Liver (tissue), 9 donors: Measurements from ENCODE around the gene ZDHHC11B. TPM values are rescaled to one million over a fixed set of nuclear protein-coding genes. Genes with fewer than 3 reads are reported as not detected.
"Not testable (repeated sequence)": the region's sequence is repeated elsewhere in the genome, so short reads cannot be mapped to it uniquely, and the experiment has no call there.

Source experiments
- DNase-seq: peaks from one replicate; pipeline ENCODE4 v3.0.0-alpha.2; 2017; ENCODE audit warnings: low spot score
- H3K27ac ChIP-seq, 2 donors: one replicate each; pipeline ENCODE4 v1.7.0; 2013; ENCODE audit warnings: inconsistent platforms in 2 of 2, low read length in 2 of 2, control low read depth in 1 of 2, low read depth in 1 of 2, mild to moderate bottlenecking in 1 of 2
- H3K27me3 ChIP-seq, 4 donors: one replicate each; pipeline versions ENCODE4 v1.6.1 to v1.7.0; 2013; ENCODE audit warnings: low read length in 3 of 4, inconsistent platforms in 1 of 4, mild to moderate bottlenecking in 1 of 4, moderate library complexity in 1 of 4; ENCODE audit not compliant: control insufficient read depth in 4 of 4, insufficient read depth in 4 of 4
- H3K36me3 ChIP-seq, 4 donors: one replicate each; pipeline versions ENCODE4 v1.6.1 to v1.7.0; 2013; ENCODE audit warnings: low read length in 3 of 4, mild to moderate bottlenecking in 3 of 4, low read depth in 1 of 4, moderate library complexity in 1 of 4; ENCODE audit not compliant: control insufficient read depth in 4 of 4, insufficient read depth in 3 of 4
- H3K4me1 ChIP-seq, 4 donors: one replicate each; pipeline versions ENCODE4 v1.6.1 to v1.7.0; 2013; ENCODE audit warnings: low read length in 3 of 4, mild to moderate bottlenecking in 3 of 4, moderate library complexity in 1 of 4; ENCODE audit not compliant: control insufficient read depth in 4 of 4, insufficient read depth in 4 of 4
- H3K4me3 ChIP-seq, 3 donors: one replicate each; pipeline versions ENCODE4 v1.6.1 to v1.7.0; 2013; ENCODE audit warnings: low read length in 3 of 3, control low read depth in 1 of 3, low read depth in 1 of 3, mild to moderate bottlenecking in 1 of 3
- H3K9ac ChIP-seq, 2 donors: one replicate each; pipeline ENCODE4 v1.7.0; 2013; ENCODE audit warnings: low read length in 2 of 2, mild to moderate bottlenecking in 2 of 2, moderate library complexity in 2 of 2, control low read depth in 1 of 2, low read depth in 1 of 2
- H3K9me3 ChIP-seq, 4 donors: one replicate each; pipeline versions ENCODE4 v1.6.1 to v1.7.0; 2013; ENCODE audit warnings: low read length in 3 of 4; ENCODE audit not compliant: control insufficient read depth in 4 of 4
- ATF3 ChIP-seq: IDR thresholded peaks from 2 replicates; pipeline ENCODE4 v1.6.1; 2016; ENCODE audit warnings: antibody characterized with exemption
- EGR1 ChIP-seq, 2 donors: IDR thresholded peaks; 2 replicates each; pipeline ENCODE4 v1.6.1; 2016 to 2018; ENCODE audit warnings: antibody characterized with exemption in 2 of 2, low read depth in 2 of 2
- FOXA1 ChIP-seq: IDR thresholded peaks from 2 replicates; pipeline ENCODE4 v1.6.1; 2016; ENCODE audit warnings: antibody characterized with exemption
- FOXA2 ChIP-seq: IDR thresholded peaks from 2 replicates; pipeline ENCODE4 v1.6.1; 2016; ENCODE audit warnings: antibody characterized with exemption
- GABPA ChIP-seq, 2 donors: IDR thresholded peaks in 1 of 2; conservative IDR thresholded peaks in 1 of 2; 2 replicates each; pipeline ENCODE4 v1.6.1; 2016; ENCODE audit warnings: antibody characterized with exemption in 2 of 2, mild to moderate bottlenecking in 1 of 2, moderate library complexity in 1 of 2
- HNF4A ChIP-seq, 2 donors: conservative IDR thresholded peaks; 2 replicates each; pipeline ENCODE4 v1.6.1; 2016; ENCODE audit warnings: antibody characterized with exemption in 2 of 2, mild to moderate bottlenecking in 2 of 2
- HNF4G ChIP-seq: IDR thresholded peaks from 2 replicates; pipeline ENCODE4 v1.6.1; 2016; ENCODE audit warnings: antibody characterized with exemption
- JUND ChIP-seq, 2 donors: IDR thresholded peaks; 2 replicates each; pipeline ENCODE4 v1.6.1; 2016; ENCODE audit warnings: antibody characterized with exemption in 2 of 2
- NR2F2 ChIP-seq: IDR thresholded peaks from 2 replicates; pipeline ENCODE4 v1.6.1; 2016; ENCODE audit warnings: antibody characterized with exemption
- RAD21 ChIP-seq, 2 donors: IDR thresholded peaks; 2 replicates each; pipeline ENCODE4 v1.6.1; 2016; ENCODE audit warnings: antibody characterized with exemption in 2 of 2, mild to moderate bottlenecking in 2 of 2
- RXRA ChIP-seq, 2 donors: IDR thresholded peaks; 2 replicates each; pipeline ENCODE4 v1.6.1; 2017 to 2018; ENCODE audit warnings: antibody characterized with exemption in 2 of 2, mild to moderate bottlenecking in 1 of 2
- SP1 ChIP-seq: IDR thresholded peaks from 2 replicates; pipeline ENCODE4 v1.6.1; 2018; ENCODE audit warnings: antibody characterized with exemption, mild to moderate bottlenecking
- TAF1 ChIP-seq: conservative IDR thresholded peaks from 2 replicates; pipeline ENCODE4 v1.6.1; 2016; ENCODE audit warnings: antibody characterized with exemption, mild to moderate bottlenecking
- YY1 ChIP-seq: IDR thresholded peaks from 2 replicates; pipeline ENCODE4 v1.6.1; 2016; ENCODE audit warnings: antibody characterized with exemption, mild to moderate bottlenecking
- WGBS: extraction: QIAGEN DNeasy Blood & Tissue Kit; methylation state at CpG from one replicate; pipeline ENCODE4 v1.1.7; 2013; 5-methylcytosine and 5-hydroxymethylcytosine counted together
- polyA plus RNA-seq, 2 donors: library from polyadenylated mRNA; stranded (reverse) in 1 of 2; unstranded in 1 of 2; fragments of 200-250 nt in 1 of 2; fragments of >200 nt in 1 of 2; fragmentation: Nextera tagmentation in 1 of 2; extraction: Ambion mirVana in 1 of 2; gene quantifications; one replicate each; pipeline versions ENCODE4 v1.2.1 to v1.2.3, GENCODE V29; 2013 to 2015
- total RNA-seq, 2 donors: library from RNA; depleted of rRNA; stranded (reverse); fragments of >200 nt; gene quantifications; one replicate each; pipeline ENCODE4 v1.2.3, GENCODE V29; 2014
- TF ChIP-seq, protein P1 (sequence below): IDR thresholded peaks from 2 replicates; pipeline ENCODE4 v1.6.1; 2016; ENCODE audit warnings: antibody characterized with exemption, mild to moderate bottlenecking
- TF ChIP-seq, protein P2 (sequence below): IDR thresholded peaks from 2 replicates; pipeline ENCODE4 v1.6.1; 2016; ENCODE audit warnings: antibody characterized with exemption
- TF ChIP-seq, protein P3 (sequence below): IDR thresholded peaks from 2 replicates; pipeline ENCODE4 v1.6.1; 2016; ENCODE audit warnings: antibody characterized with exemption
- TF ChIP-seq, protein P4 (sequence below): fragments of 150-350 bp; IDR thresholded peaks from 2 replicates; pipeline ENCODE4 v1.5.1; 2017; ENCODE audit warnings: improper control_type of control experiment, low read depth, low read length; ENCODE audit not compliant: missing input control
- donor health status: healthy.
- donor health status: healthy.
- donor health status: healthy.
- donor health status: healthy.
- donor health status: healthy.

ZDHHC11B gene
- total and polyA plus RNA-seq, 4 donors: 0.37 to 2.1 (median 0.62) TPM

- DNase-seq: peak; percentile 32
- not testable (repeated sequence) for H3K36me3 ChIP-seq, H3K27ac ChIP-seq, H3K4me3 ChIP-seq, H3K27me3 ChIP-seq, H3K9ac ChIP-seq, H3K9me3 ChIP-seq, H3K4me1 ChIP-seq
- WGBS: 96% methylated on average over 6 of the region's 6 CpGs
Observed at GRCh38 chr5:774304-774703, 10.2 kb downstream of the ZDHHC11B start.

- Histone ChIP-seq H3K4me1 (no peaks in the 10 kb centered on the region), H3K9ac (no peak overlapping the region), H3K9me3 (no peaks in the 10 kb centered on the region), H3K36me3 (no peaks in the 10 kb centered on the region), H3K4me3 (no peak overlapping the region), H3K27ac (no peak overlapping the region), H3K27me3 (no peaks in the 10 kb centered on the region)
- 93% methylated on average over 12 of the region's 12 CpGs for WGBS
- TF ChIP-seq RXRA (IDR thresholded peaks at IDR 0.05) (no peak), HNF4G (no peak), SP1 (no peak), NR2F2 (no peak), TAF1 (no peak), HNF4A (conservative IDR thresholded peaks at IDR 0.05) (no peak), FOXA1 (no peak), ATF3 (no peak), JUND (IDR thresholded peaks at IDR 0.05) (no peak), RAD21 (IDR thresholded peaks at IDR 0.05) (no peak), EGR1 (IDR thresholded peaks at IDR 0.05; ENCODE audit: low read depth in 2 of 2) (no peak), YY1 (no peak), FOXA2 (no peak), GABPA (IDR thresholded peaks at IDR 0.05 in 1 of 2, conservative IDR thresholded peaks at IDR 0.05 in 1 of 2) (no peak)
- TF ChIP-seq, protein P1, sequence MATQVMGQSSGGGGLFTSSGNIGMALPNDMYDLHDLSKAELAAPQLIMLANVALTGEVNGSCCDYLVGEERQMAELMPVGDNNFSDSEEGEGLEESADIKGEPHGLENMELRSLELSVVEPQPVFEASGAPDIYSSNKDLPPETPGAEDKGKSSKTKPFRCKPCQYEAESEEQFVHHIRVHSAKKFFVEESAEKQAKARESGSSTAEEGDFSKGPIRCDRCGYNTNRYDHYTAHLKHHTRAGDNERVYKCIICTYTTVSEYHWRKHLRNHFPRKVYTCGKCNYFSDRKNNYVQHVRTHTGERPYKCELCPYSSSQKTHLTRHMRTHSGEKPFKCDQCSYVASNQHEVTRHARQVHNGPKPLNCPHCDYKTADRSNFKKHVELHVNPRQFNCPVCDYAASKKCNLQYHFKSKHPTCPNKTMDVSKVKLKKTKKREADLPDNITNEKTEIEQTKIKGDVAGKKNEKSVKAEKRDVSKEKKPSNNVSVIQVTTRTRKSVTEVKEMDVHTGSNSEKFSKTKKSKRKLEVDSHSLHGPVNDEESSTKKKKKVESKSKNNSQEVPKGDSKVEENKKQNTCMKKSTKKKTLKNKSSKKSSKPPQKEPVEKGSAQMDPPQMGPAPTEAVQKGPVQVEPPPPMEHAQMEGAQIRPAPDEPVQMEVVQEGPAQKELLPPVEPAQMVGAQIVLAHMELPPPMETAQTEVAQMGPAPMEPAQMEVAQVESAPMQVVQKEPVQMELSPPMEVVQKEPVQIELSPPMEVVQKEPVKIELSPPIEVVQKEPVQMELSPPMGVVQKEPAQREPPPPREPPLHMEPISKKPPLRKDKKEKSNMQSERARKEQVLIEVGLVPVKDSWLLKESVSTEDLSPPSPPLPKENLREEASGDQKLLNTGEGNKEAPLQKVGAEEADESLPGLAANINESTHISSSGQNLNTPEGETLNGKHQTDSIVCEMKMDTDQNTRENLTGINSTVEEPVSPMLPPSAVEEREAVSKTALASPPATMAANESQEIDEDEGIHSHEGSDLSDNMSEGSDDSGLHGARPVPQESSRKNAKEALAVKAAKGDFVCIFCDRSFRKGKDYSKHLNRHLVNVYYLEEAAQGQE: no peak
- TF ChIP-seq, protein P2, sequence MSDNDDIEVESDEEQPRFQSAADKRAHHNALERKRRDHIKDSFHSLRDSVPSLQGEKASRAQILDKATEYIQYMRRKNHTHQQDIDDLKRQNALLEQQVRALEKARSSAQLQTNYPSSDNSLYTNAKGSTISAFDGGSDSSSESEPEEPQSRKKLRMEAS: no peak
- TF ChIP-seq, protein P3, sequence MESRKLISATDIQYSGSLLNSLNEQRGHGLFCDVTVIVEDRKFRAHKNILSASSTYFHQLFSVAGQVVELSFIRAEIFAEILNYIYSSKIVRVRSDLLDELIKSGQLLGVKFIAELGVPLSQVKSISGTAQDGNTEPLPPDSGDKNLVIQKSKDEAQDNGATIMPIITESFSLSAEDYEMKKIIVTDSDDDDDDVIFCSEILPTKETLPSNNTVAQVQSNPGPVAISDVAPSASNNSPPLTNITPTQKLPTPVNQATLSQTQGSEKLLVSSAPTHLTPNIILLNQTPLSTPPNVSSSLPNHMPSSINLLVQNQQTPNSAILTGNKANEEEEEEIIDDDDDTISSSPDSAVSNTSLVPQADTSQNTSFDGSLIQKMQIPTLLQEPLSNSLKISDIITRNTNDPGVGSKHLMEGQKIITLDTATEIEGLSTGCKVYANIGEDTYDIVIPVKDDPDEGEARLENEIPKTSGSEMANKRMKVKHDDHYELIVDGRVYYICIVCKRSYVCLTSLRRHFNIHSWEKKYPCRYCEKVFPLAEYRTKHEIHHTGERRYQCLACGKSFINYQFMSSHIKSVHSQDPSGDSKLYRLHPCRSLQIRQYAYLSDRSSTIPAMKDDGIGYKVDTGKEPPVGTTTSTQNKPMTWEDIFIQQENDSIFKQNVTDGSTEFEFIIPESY: no peak
- TF ChIP-seq, protein P4, sequence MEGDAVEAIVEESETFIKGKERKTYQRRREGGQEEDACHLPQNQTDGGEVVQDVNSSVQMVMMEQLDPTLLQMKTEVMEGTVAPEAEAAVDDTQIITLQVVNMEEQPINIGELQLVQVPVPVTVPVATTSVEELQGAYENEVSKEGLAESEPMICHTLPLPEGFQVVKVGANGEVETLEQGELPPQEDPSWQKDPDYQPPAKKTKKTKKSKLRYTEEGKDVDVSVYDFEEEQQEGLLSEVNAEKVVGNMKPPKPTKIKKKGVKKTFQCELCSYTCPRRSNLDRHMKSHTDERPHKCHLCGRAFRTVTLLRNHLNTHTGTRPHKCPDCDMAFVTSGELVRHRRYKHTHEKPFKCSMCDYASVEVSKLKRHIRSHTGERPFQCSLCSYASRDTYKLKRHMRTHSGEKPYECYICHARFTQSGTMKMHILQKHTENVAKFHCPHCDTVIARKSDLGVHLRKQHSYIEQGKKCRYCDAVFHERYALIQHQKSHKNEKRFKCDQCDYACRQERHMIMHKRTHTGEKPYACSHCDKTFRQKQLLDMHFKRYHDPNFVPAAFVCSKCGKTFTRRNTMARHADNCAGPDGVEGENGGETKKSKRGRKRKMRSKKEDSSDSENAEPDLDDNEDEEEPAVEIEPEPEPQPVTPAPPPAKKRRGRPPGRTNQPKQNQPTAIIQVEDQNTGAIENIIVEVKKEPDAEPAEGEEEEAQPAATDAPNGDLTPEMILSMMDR: no peak
- DNase-seq: no peak
Observed at GRCh38 chr5:773517-774264, 10.8 kb downstream of the ZDHHC11B start.

GRCh38 chr5:772931-773330 lies 11.6 kb downstream of the ZDHHC11B start:
- not testable (repeated sequence) for DNase-seq

GRCh38 chr5:772547-772890 lies 12.0 kb downstream of the ZDHHC11B start:
- H3K36me3 ChIP-seq, H3K9me3 ChIP-seq, H3K27ac ChIP-seq, H3K4me1 ChIP-seq, H3K27me3 ChIP-seq, H3K9ac ChIP-seq, DNase-seq, H3K4me3 ChIP-seq: not testable (repeated sequence)
- WGBS: 89% methylated on average over 5 of the region's 14 CpGs

More at GRCh38 chr5:772931-773330, 11.6 kb downstream of the ZDHHC11B start:
- not testable (repeated sequence) for H3K27ac ChIP-seq, H3K4me3 ChIP-seq, H3K4me1 ChIP-seq, H3K9me3 ChIP-seq, H3K27me3 ChIP-seq, H3K9ac ChIP-seq, H3K36me3 ChIP-seq
- WGBS: 93% methylated on average over 13 of the region's 13 CpGs
